WTC11 (cell line): ENCODE results near the gene NECTIN2. TPM values are rescaled to one million over a fixed set of nuclear protein-coding genes. Genes with fewer than 3 reads are reported as not detected.
"Not testable (repeated sequence)": the region's sequence is repeated elsewhere in the genome, so short reads cannot be mapped to it uniquely, and the experiment has no call there.

Source experiments
- ATAC-seq: fragments of 200-7000 bp; cut with Tn5 transposase; 2 replicates; pipeline ENCODE4 v1.10.0; 2021; ENCODE audit warnings: mild to moderate bottlenecking, moderate library complexity
- CTCF ChIA-PET: fragments of 300-600 bp; sonication (Branson Sonifier 250); formaldehyde crosslinking; loops from one replicate; lab custom pipeline; 2021; ENCODE audit warnings: antibody characterized with exemption; lab: Charles Lee
- POLR2A ChIA-PET: fragments of 350-600 bp; sonication (Branson Sonifier 250); formaldehyde crosslinking; loops from one replicate; lab custom pipeline; 2021; ENCODE audit warnings: antibody characterized with exemption; lab: Charles Lee
- DNase-seq: peaks from one replicate; pipeline ENCODE4 v3.0.0; 2021; ENCODE audit warnings: low spot score
- H3K27ac Mint-ChIP-seq: 2 replicates; pipeline ENCODE4 v1.8.0; 2021; ENCODE audit warnings: mixed read lengths
- H3K27me3 Mint-ChIP-seq: 2 replicates; pipeline ENCODE4 v1.8.0; 2021; ENCODE audit warnings: low read depth, mild to moderate bottlenecking, moderate library complexity, mixed read lengths
- H3K36me3 Mint-ChIP-seq: 2 replicates; pipeline ENCODE4 v1.8.0; 2021; ENCODE audit warnings: mixed read lengths
- H3K4me1 Mint-ChIP-seq: 2 replicates; pipeline ENCODE4 v1.8.0; 2022; ENCODE audit warnings: mixed read lengths
- H3K4me3 Mint-ChIP-seq: 2 replicates; pipeline ENCODE4 v1.8.0; 2021; ENCODE audit warnings: mild to moderate bottlenecking, moderate library complexity, mixed read lengths
- H3K9me3 Mint-ChIP-seq: 2 replicates; pipeline ENCODE4 v1.8.0; 2021; ENCODE audit warnings: mixed read lengths
- CREM ChIP-seq: sonication (generic); formaldehyde crosslinking; IDR thresholded peaks from 2 replicates; pipeline ENCODE4 v1.8.1; 2022; ENCODE audit warnings: mild to moderate bottlenecking, missing genetic modification reagents, moderate library complexity
- FOXP1 ChIP-seq: sonication (generic); formaldehyde crosslinking; IDR thresholded peaks from 2 replicates; pipeline ENCODE4 v1.8.0; 2022; ENCODE audit warnings: missing genetic modification reagents, mild to moderate bottlenecking, moderate library complexity, borderline replicate concordance
- GABPB1 ChIP-seq: sonication (generic); formaldehyde crosslinking; IDR thresholded peaks from 2 replicates; pipeline ENCODE4 v1.8.1; 2023; ENCODE audit warnings: mild to moderate bottlenecking, missing genetic modification reagents
- HMGXB4 ChIP-seq: sonication (generic); formaldehyde crosslinking; IDR thresholded peaks from 2 replicates; pipeline ENCODE4 v1.8.1; 2023; ENCODE audit warnings: mild to moderate bottlenecking, moderate library complexity, missing genetic modification reagents
- NFATC4 ChIP-seq: fragments of 250-450 bp; sonication (Bioruptor Pico); IDR thresholded peaks from 2 replicates; pipeline ENCODE4 v1.9.0; 2021; ENCODE audit warnings: mild to moderate bottlenecking
- NFYB ChIP-seq: sonication (generic); formaldehyde crosslinking; conservative IDR thresholded peaks from 2 replicates; pipeline ENCODE4 v1.8.0; 2022; ENCODE audit warnings: low read depth, missing genetic modification reagents
- ZNF121 ChIP-seq: sonication (generic); formaldehyde crosslinking; IDR thresholded peaks from 2 replicates; pipeline ENCODE4 v1.8.0; 2023; ENCODE audit warnings: missing genetic modification reagents
- ZNF263 ChIP-seq: sonication (generic); formaldehyde crosslinking; IDR thresholded peaks from 2 replicates; pipeline ENCODE4 v1.8.1; 2022; ENCODE audit warnings: low read depth, mild to moderate bottlenecking, moderate library complexity, missing genetic modification reagents
- total RNA-seq: library from RNA; stranded (reverse); gene quantifications from 3 replicates; pipeline ENCODE4 v1.2.3, GENCODE V29; 2021
- TF ChIP-seq, protein P1 (sequence below): sonication (generic); formaldehyde crosslinking; IDR thresholded peaks from 2 replicates; pipeline ENCODE4 v1.8.0; 2022; ENCODE audit warnings: mild to moderate bottlenecking, missing genetic modification reagents
- TF ChIP-seq, protein P2 (sequence below): sonication (generic); formaldehyde crosslinking; IDR thresholded peaks from 2 replicates; pipeline ENCODE4 v1.8.0; 2022; ENCODE audit warnings: mild to moderate bottlenecking, missing genetic modification reagents

NECTIN2 gene
- total RNA-seq, 1 experiment from 2014 or later: 170 TPM

DNA sequence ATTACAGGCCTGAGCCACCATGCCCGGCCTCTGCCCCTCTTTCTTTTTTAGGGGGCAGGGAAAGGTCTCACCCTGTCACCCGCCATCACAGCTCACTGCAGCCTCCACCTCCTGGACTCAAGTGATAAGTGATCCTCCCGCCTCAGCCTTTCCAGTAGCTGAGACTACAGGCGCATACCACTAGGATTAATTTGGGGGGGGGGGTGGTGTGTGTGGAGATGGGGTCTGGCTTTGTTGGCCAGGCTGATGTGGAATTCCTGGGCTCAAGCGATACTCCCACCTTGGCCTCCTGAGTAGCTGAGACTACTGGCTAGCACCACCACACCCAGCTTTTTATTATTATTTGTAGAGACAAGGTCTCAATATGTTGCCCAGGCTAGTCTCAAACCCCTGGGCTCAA lies 63.7 kb downstream of the NECTIN2 start:
- CTCF ChIA-PET: interaction anchor here (0.6 to 2.3 kb wide), 7 partner anchors 24 to 1469 kb away, joined by 3 to 8 read pairs (median 4); no protein-coding TSS in a partner anchor
- TF ChIP-seq NFATC4 (no peak), ZNF121 (CRISPR knock-in tag) (peak; percentile 18; the same call in 1 of the 2 replicates)
- TF ChIP-seq, all 79 proteins: peak for 1
- ATAC-seq: no peak
- POLR2A ChIA-PET: interaction anchor here (0.6 kb wide), 1 partner anchor 42 kb away, joined by 8 read pairs; no protein-coding TSS in a partner anchor
- Mint-ChIP-seq H3K9me3 (no peaks in the 10 kb centered on the region), H3K27me3 (no peaks in the 10 kb centered on the region; the same call in 1 of the 2 replicates), H3K36me3 (peaks cover 15% of the 10 kb centered on the region), H3K4me3 (no peak overlapping the region), H3K27ac (no peak overlapping the region), H3K4me1 (peaks cover 44% of the 10 kb centered on the region)
- no peak for DNase-seq

DNA sequence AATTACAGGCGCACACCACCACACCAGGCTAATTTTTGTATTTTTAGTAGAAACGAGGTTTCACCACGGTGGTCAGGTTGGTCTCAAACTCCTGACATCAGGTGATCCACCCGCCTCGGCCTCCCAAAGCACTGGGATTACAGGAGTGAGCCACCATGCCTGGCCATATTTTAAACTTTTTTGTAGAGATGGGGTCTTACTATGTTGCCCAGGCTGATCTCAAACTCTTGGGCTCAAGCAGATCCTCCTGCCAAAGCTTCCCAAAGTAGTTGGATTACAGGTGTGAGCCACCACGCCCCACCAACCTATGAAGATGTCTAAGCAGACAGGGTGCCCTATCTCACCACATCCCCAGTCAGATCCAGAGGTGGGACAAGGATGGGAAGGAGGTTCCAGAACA lies 65.8 kb downstream of the NECTIN2 start:
- ATAC-seq, H3K27ac Mint-ChIP-seq, DNase-seq, H3K9me3 Mint-ChIP-seq, H3K27me3 Mint-ChIP-seq, H3K4me3 Mint-ChIP-seq: not testable (repeated sequence)
- TF ChIP-seq ZNF121 (CRISPR knock-in tag): peak; percentile 89
- H3K4me1 Mint-ChIP-seq: peaks cover 37% of the 10 kb centered on the region
- ChIA-PET CTCF (interaction anchor here (0.9 to 1.5 kb wide), 6 partner anchors 8 to 255 kb away, joined by 3 to 8 read pairs (median 3); partner anchors contain the start of gene CLPTM1), POLR2A (interaction anchor here (0.7 to 1.5 kb wide), 2 partner anchors 43 to 214 kb away, joined by 3 to 5 read pairs; partner anchors contain the start of gene CLPTM1)
- H3K36me3 Mint-ChIP-seq: peaks cover 10% of the 10 kb centered on the region

DNA sequence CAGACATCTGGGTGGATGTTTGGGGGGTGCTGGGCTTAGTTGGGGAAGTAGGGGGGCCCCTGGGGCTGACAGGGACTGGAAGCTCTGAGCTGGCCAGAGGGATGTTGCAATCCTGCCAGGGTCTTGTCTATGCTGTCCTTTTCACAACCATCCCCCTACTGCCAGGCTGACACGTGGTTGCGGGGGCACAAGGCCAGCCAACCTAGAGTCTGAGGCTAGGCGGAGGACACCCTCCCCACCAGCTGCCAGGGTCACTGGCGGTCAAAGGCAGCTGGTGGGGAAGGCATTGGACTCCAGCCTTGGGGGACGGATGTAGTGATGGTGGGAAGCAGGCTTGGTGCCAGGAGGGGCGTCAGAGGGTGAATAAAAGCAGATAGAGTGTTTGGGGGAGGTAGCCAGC lies 66.8 kb downstream of the NECTIN2 start:
- DNase-seq (no peak), ATAC-seq (no peak)
- peak overlapping the region; percentile 69 for H3K27ac Mint-ChIP-seq
- peaks cover 35% of the 10 kb centered on the region for H3K4me1 Mint-ChIP-seq
- POLR2A ChIA-PET: interaction anchor here (1.2 kb wide), 1 partner anchor 64 kb away, joined by 8 read pairs; no protein-coding TSS in a partner anchor
- H3K9me3 Mint-ChIP-seq: no peaks in the 10 kb centered on the region
- H3K36me3 Mint-ChIP-seq: peaks cover 10% of the 10 kb centered on the region
- CTCF ChIA-PET: interaction anchor here (0.6 to 1.4 kb wide), 5 partner anchors 9 to 204 kb away, joined by 3 to 6 read pairs (median 3); no protein-coding TSS in a partner anchor
- peak; percentile 55; the same call in 1 of the 2 replicates for TF ChIP-seq ZNF121 (CRISPR knock-in tag)
- TF ChIP-seq GABPB1: peak; percentile 91
- TF ChIP-seq, protein P1, sequence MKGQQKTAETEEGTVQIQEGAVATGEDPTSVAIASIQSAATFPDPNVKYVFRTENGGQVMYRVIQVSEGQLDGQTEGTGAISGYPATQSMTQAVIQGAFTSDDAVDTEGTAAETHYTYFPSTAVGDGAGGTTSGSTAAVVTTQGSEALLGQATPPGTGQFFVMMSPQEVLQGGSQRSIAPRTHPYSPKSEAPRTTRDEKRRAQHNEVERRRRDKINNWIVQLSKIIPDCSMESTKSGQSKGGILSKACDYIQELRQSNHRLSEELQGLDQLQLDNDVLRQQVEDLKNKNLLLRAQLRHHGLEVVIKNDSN: no peak
- H3K27me3 Mint-ChIP-seq: no peaks in the 10 kb centered on the region; the same call in 1 of the 2 replicates
- H3K4me3 Mint-ChIP-seq: no peak overlapping the region; the same call in 1 of the 2 replicates

DNA sequence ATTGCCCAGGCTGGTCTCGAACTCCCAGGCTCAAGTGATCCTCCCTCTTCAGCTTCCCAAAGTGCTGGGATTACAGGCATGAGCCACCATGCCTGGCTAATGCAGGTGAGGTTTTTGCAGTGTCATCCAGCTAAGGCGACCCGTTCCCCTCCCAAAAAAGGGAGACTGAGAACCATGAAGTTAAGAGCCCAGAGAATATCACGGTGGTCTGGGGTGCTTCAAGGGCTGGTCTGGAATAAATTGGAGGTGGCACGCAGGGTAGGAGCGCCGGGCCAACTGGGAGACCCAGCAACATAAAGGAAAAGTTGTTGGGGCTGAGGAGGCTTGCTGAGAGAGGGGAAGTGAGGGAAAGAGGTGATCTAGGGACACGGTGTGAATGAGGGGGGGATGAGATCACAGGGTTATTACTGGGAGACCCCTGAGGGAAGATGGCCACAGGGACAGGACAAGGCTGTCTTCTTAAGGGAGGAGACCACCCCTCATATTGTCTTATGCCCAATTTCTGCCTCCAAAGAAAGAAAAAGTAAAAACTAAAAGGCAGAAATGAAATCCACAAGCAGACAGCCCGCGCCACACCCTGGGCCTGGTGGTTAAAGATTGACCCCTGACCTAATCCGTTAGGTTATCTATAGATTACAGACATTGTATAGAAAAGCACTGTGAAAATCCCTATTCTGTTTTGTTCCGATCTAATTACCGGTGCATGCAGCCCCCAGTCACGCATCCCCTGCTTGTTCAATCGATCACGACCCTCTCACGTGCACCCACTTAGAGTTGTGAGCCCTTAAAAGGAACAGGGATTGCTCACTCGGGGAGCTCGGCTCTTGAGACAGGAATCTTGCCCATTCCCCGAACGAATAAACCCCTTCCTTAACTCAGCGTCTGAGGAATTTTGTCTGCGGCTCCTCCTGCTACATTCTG lies 67.7 kb downstream of the NECTIN2 start:
- H3K4me3 Mint-ChIP-seq: peak overlapping the region; percentile 98
- not testable (repeated sequence) for H3K9me3 Mint-ChIP-seq
- 0 out of 2 replicates have a peak, but pooled peaks have one; percentile 38 for TF ChIP-seq ZNF121 (CRISPR knock-in tag)
- TF ChIP-seq, all 79 proteins: peak for 1; not testable (repeated sequence) for 78
- ATAC-seq, DNase-seq, H3K27me3 Mint-ChIP-seq, H3K36me3 Mint-ChIP-seq: not testable (repeated sequence)
- POLR2A ChIA-PET: interaction anchor here (1.2 to 1.4 kb wide), 2 partner anchors 41 to 65 kb away, joined by 3 to 8 read pairs; no protein-coding TSS in a partner anchor
- peak overlapping the region; percentile 99 for H3K27ac Mint-ChIP-seq
- CTCF ChIA-PET: interaction anchor here (0.6 to 1.6 kb wide), 5 partner anchors 9 to 203 kb away, joined by 3 to 7 read pairs (median 5); no protein-coding TSS in a partner anchor
- H3K4me1 Mint-ChIP-seq: peaks cover 33% of the 10 kb centered on the region

DNA sequence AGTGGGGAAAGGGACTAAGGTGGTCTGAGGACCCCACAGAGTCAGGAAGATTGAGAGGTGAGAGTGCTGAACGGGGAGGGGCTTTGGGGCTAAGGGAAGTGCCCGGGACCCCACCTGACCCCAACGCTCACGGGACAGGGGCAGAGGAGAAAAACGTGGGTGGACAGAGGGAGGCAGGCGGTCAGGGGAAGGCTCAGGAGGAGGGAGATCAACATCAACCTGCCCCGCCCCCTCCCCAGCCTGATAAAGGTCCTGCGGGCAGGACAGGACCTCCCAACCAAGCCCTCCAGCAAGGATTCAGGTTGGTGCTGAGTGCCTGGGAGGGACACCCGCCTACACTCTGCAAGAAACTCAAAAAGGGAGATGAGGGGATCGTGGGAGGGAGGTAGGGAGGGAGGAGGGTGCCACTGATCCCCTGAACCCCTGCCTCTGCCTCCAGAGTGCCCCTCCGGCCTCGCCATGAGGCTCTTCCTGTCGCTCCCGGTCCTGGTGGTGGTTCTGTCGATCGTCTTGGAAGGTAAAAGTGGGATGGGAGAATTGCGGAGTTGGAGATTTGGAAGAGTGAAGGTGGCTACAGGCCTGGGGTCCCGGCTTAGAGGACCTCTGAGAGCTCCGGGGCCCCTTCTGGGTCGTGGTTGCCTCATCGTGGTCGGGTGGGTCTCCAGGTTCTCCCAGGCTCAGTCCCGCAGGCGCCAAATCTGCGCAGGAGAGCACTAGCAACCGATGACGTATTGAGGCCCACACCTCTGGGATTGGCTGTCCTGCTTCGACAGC lies 68.5 kb downstream of the NECTIN2 start, which contains the start of gene APOC1:
Gene APOC1 (plus strand): TSS at position 176 of the 774 bp plus-strand sequence. CDS start 284 bp downstream, at position 460.
- ATAC-seq (peak; percentile 93), DNase-seq (peak; percentile 92)
- H3K27me3 Mint-ChIP-seq, H3K9me3 Mint-ChIP-seq, H3K36me3 Mint-ChIP-seq: not testable (repeated sequence)
- POLR2A ChIA-PET: interaction anchor here (0.7 to 1.4 kb wide), 4 partner anchors 10 to 68 kb away, joined by 3 to 15 read pairs (median 6); partner anchors contain the start of gene APOE
- TF ChIP-seq NFYB (CRISPR knock-in tag) (peak; percentile 98), CREM (CRISPR knock-in tag) (peak; percentile 88; the same call in 1 of the 2 replicates), ZNF263 (CRISPR knock-in tag) (peak; percentile 77), FOXP1 (CRISPR knock-in tag) (0 out of 2 replicates have a peak, but pooled peaks have one; percentile 4), HMGXB4 (0 out of 2 replicates have a peak, but pooled peaks have one; percentile 55)
- TF ChIP-seq, protein P2, sequence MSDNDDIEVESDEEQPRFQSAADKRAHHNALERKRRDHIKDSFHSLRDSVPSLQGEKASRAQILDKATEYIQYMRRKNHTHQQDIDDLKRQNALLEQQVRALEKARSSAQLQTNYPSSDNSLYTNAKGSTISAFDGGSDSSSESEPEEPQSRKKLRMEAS: peak; percentile 38; the same call in 1 of the 2 replicates
- Mint-ChIP-seq H3K27ac (peak within 1 kb of the TSS; percentile 99), H3K4me1 (peaks cover 33% of the 10 kb centered on the region), H3K4me3 (peak within 1 kb of the TSS; percentile 98)
- CTCF ChIA-PET: interaction anchor here (0.8 to 1.6 kb wide), 9 partner anchors 10 to 212 kb away, joined by 3 to 7 read pairs (median 3); no protein-coding TSS in a partner anchor
